NCI-H748 treated with DMSO at 0.1 percent for 48 hours (cell line): ENCODE results near the gene CDY2A.
"Not testable (repeated sequence)": the region's sequence is repeated elsewhere in the genome, so short reads cannot be mapped to it uniquely, and the experiment has no call there.

Experiments
- DNase-seq: peaks from one replicate; lab custom pipeline; 2025; lab: John Stamatoyannopoulos, UW

The CDY2A gene, protein sequence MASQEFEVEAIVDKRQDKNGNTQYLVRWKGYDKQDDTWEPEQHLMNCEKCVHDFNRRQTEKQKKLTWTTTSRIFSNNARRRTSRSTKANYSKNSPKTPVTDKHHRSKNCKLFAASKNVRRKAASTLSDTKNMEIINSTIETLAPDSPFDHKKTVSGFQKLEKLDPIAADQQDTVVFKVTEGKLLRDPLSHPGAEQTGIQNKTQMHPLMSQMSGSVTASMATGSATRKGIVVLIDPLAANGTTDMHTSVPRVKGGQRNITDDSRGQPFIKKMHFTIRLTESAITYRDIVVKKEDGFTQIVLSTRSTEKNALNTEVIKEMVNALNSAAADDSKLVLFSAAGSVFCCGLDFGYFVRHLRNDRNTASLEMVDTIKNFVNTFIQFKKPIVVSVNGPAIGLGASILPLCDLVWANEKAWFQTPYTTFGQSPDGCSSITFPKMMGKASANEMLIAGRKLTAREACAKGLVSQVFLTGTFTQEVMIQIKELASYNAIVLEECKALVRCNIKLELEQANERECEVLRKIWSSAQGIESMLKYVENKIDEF

DNA sequence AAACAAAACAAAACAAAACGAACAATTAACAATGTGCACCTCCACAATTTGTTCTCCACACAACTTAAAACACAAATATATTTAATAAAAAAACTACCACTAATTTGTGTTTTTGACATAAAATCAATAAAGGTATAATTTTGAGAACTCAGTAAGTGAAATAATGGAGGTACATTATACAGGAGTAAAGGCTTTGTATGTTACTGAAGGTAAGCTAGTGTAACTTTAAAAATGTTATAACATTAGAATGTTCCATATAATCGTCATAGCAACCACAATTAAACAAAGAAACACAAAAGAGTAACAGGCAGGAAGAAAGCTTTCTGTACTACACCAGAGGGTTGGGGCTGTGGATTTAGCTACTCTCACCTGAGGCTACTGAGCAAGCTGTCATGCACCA is at the start of gene CDY2A:
Gene CDY2A, plus strand, starts transcription at position 301 of the 400 bp plus-strand sequence. CDS start 328 bp downstream, outside the sequence.
- not testable (repeated sequence) for DNase-seq

DNA sequence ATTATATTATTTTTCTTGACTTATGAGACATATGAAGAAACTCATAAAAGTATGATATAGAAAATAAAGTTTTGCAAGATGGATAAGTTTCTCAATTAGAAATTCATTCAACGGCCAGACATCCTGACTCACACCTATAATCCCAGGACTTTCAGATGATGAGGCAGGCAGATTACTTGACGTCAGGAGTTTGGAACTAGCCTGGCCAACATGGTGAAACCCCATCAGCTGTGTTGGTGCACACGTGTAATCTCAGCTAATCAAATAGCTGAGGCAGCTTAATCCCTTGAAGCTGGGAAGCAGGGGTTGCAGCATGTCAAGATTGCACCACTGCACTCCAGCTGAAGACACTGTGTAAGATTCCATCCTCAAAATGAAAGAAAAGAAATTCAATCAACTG is 28.0 kb upstream of the CDY2A start:
- DNase-seq, result not testable (repeated sequence)

DNA sequence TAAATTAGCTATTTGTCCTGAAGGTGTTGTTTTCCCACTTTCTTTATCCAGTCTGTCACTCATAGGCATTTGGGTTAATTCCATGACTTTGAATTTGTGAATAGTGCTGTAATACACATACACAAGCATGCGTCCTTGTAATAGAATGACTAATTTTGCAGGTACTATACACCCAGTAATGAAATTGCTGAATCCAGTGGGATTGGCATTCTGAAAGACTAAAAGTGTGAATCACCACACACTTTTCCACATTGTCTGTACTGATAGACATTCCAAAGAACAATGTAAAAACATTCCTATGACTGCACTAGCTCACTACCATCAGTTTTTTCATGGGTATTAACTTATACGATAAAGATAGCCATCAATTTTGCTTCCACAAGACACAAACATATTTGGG is 27.3 kb upstream of the CDY2A start:
- DNase-seq, result not testable (repeated sequence)

GRCh38 chrY:18023897-18024296 is 1.7 kb upstream of the CDY2A start:
- not testable (repeated sequence) for DNase-seq

DNA sequence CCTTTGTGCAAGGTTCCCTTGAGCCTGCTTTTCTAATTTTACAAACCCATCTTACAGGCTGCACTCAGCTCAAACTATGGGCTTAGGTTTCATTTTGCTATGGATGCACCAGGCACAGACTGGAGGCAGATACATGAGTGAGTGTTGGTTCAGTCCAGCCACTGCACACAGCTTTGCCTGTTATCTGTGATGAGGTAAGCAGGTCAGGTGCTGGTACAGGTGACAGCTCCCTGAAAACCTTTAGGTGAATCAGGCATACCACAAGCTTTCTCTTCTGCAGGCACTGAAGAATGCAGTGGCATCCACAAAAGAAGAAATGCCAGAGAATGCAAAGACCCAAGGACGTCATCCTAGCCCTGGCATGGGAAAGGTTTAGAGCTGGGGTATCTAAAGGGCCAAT is 3.3 kb downstream of the CDY2A start:
- not testable (repeated sequence) for DNase-seq

- DNase-seq, result not testable (repeated sequence)
Measured at GRCh38 chrY:18030178-18030577, 4.6 kb downstream of the CDY2A start.

- DNase-seq, result not testable (repeated sequence)
Measured at GRCh38 chrY:18034100-18034814, 8.7 kb downstream of the CDY2A start.

GRCh38 chrY:18034864-18035263 is 9.3 kb downstream of the CDY2A start:
- not testable (repeated sequence) for DNase-seq

GRCh38 chrY:18044990-18045389 is 19.4 kb downstream of the CDY2A start:
- DNase-seq, result not testable (repeated sequence)

GRCh38 chrY:18048149-18049040 is 22.8 kb downstream of the CDY2A start:
- not testable (repeated sequence) for DNase-seq

DNA sequence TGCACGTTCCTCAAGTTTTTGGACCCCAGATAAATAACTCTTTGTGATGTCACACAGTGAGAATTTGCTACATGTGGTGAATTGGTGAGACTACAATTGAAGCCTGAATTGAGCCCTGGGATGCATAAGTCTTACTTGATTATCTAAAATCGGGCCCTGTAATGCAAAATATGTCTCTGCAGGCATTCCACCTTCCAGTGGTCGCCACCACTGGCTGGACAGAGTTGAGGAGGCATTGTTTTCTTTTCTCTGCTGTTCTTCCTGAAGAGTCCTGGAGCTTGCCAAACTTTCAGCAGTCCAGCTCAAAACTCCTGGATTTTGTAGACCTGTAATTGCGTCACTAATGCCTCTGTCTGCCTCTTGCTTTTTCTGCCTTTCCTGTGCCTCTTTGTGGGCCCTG is 23.5 kb downstream of the CDY2A start:
- DNase-seq, result not testable (repeated sequence)

- DNase-seq, result not testable (repeated sequence)
Measured at GRCh38 chrY:18056473-18056872, 30.9 kb downstream of the CDY2A start.

DNA sequence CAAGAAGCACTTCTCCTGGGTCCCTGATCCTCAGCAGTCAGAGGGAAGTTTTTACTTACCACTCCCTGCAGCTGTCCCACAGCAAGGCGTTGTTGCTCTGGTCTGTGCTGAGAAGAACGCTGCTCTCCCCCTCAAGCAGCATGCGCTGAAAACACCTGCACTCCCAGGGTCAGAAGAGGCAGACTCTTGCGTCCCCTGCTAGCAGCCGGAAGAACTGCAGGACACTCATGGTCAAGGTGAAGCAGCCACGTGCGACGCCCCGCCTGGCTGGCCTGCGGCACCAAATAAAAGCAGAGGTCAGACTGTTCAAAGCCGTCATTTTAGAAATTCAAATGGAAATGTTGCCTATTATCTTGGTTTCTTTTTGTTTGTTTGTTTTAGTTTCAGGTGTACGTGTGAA is 47.9 kb downstream of the CDY2A start:
- not testable (repeated sequence) for DNase-seq
